OCI-LY7 (cell line): Measurements from ENCODE around the gene GYPC. TPM values are rescaled to one million over a fixed set of nuclear protein-coding genes. Genes with fewer than 3 reads are reported as not detected.

Experiments
- BruUV-seq: library from RNA; stranded (reverse); fragments of 400-500 nt; replicated peaks from 2 replicates; lab custom pipeline; 2021; lab: Mats Ljungman, UMichigan
- CTCF ChIA-PET: fragments of 300-600 bp; sonication (Branson Sonifier 250); formaldehyde crosslinking; loops from one replicate; lab custom pipeline; 2022; ENCODE audit warnings: antibody characterized with exemption; ENCODE audit not compliant: unreplicated experiment; lab: Charles Lee
- POLR2A ChIA-PET: fragments of 300-600 bp; sonication (Branson Sonifier 250); formaldehyde crosslinking; loops from one replicate; lab custom pipeline; 2022; ENCODE audit warnings: antibody characterized with exemption; lab: Charles Lee
- DNase-seq: peaks from one replicate; pipeline ENCODE4 v3.0.0-alpha.2; 2015; ENCODE audit warnings: low spot score
- H2AFZ ChIP-seq: fragments of 200-600 bp; sonication (generic), shearing (Covaris generic); 2 replicates; pipeline ENCODE4 v1.6.1; 2014; ENCODE audit warnings: mild to moderate bottlenecking, antibody characterized with exemption, low read length, moderate library complexity
- H3K27ac ChIP-seq: fragments of 200-600 bp; sonication (generic); 2 replicates; pipeline ENCODE4 v1.5.1; 2014; ENCODE audit warnings: mixed run types, low read depth, mild to moderate bottlenecking, moderate library complexity, low read length, inconsistent platforms; ENCODE audit not compliant: poor library complexity, severe bottlenecking
- H3K36me3 ChIP-seq: fragments of 200-600 bp; sonication (generic); 2 replicates; pipeline ENCODE4 v1.6.1; 2014; ENCODE audit warnings: mild to moderate bottlenecking, antibody characterized with exemption, low read length, moderate library complexity, mixed read lengths; ENCODE audit not compliant: insufficient read depth
- H3K4me1 ChIP-seq: fragments of 200-600 bp; sonication (generic); 2 replicates; pipeline ENCODE4 v1.5.1; 2014; ENCODE audit warnings: mild to moderate bottlenecking, low read length; ENCODE audit not compliant: insufficient read depth, poor library complexity, severe bottlenecking
- H3K4me2 ChIP-seq: fragments of 200-600 bp; sonication (generic); 2 replicates; pipeline ENCODE4 v1.6.1; 2014; ENCODE audit warnings: mild to moderate bottlenecking, low read length
- H3K4me3 ChIP-seq: fragments of 200-600 bp; sonication (generic); 2 replicates; pipeline ENCODE4 v1.5.1; 2014; ENCODE audit warnings: mild to moderate bottlenecking, low read depth, low read length; ENCODE audit not compliant: poor library complexity, severe bottlenecking
- H3K79me2 ChIP-seq: fragments of 200-600 bp; sonication (generic); 2 replicates; pipeline ENCODE4 v1.6.1; 2016; ENCODE audit warnings: low read depth, mild to moderate bottlenecking, low read length, moderate library complexity, mixed read lengths; ENCODE audit not compliant: insufficient read depth
- H3K9me2 ChIP-seq: fragments of 200-600 bp; sonication (generic); 2 replicates; pipeline ENCODE4 v1.6.1; 2016; ENCODE audit warnings: mild to moderate bottlenecking, low read length, mixed read lengths; ENCODE audit not compliant: insufficient read depth
- H3K9me3 ChIP-seq: fragments of 200-600 bp; sonication (generic); 2 replicates; pipeline ENCODE4 v1.6.1; 2014; ENCODE audit warnings: mild to moderate bottlenecking, mixed run types, low read length, mixed read lengths
- H4K20me1 ChIP-seq: fragments of 200-600 bp; sonication (generic); 2 replicates; pipeline ENCODE4 v1.6.1; 2014; ENCODE audit warnings: mild to moderate bottlenecking, antibody characterized with exemption, low read length, moderate library complexity, mixed read lengths; ENCODE audit not compliant: insufficient read depth
- EZH2phosphoT487 ChIP-seq: fragments of 200-600 bp; sonication (generic); IDR thresholded peaks from 2 replicates; pipeline ENCODE4 v1.6.1; 2018; ENCODE audit warnings: low read depth, borderline replicate concordance, mild to moderate bottlenecking, mixed run types, antibody characterized with exemption, low read length, moderate library complexity, mixed read lengths
- intact Hi-C: fragments of 100-400 bp; cut with micrococcal nuclease; formaldehyde crosslinking; loops from one replicate; pipeline ENCODE4 v1.10.0; 2022; ENCODE audit not compliant: unreplicated experiment
- total RNA-seq, 2 experiments: library from RNA; depleted of rRNA in 1 of 2; stranded (reverse); fragments of >200 nt in 1 of 2; shearing (Covaris generic) in 1 of 2; gene quantifications; 2 replicates each; pipeline ENCODE4 v1.2.3, GENCODE V29; 2014 to 2022
- TF ChIP-seq, protein P1 (sequence below): fragments of 200-600 bp; sonication (generic); conservative IDR thresholded peaks from 2 replicates; pipeline ENCODE4 v1.5.1; 2014; ENCODE audit warnings: mild to moderate bottlenecking, antibody characterized with exemption, low read length, moderate library complexity, mixed read lengths

The GYPC gene
- total RNA-seq, 2 experiments from 2014 or later, result 96.4 to 154 TPM

DNA sequence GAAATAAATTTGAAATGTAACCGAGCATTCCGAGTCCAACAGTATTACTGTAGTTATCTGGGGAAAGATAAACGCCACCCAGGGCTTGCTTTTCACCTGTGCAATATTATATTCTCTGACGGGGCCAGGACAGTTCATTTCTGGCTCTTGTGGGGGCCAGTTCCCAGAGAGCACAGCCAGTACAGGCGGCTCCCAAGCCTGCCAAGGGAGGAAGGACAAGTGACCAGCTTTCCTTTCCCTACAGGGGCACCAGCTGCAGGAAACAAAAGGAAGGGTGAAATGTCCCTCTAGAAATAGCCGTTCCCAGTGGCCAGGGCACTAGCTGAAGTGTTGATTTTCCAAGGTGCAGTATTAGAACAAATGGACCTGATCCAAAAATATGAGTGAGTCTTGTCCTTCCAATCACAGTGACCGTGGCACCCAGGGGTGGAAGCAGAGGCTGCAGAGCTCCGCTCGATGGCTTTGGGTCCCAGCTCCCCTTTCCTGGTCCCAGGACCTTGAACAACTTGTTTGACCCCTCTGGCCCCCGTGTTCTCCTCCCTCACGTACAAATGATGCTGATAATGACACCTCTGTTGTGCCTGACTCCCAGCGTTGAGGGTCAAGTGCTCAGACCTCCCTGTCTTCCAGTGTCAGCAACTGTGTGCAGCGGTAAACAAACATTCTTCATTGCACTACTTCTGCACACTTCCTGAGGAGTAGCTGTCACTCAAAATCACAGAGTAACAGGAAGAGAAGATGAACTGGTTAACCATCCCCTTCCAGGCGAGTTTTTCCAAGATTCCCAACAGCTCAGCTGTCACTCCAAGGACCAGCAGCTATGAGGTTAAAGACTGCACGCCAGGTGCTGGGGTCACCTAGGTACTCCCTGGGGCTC lies 40.9 kb downstream of the GYPC start:
- DNase-seq, result no peak
- peaks cover 61% of the 10 kb centered on the region for H3K36me3 ChIP-seq
- no TSS peak for BruUV-seq
- POLR2A ChIA-PET, result no interaction called here
- H2AFZ ChIP-seq, result no peak overlapping the region
- H3K4me3 ChIP-seq, result no peak overlapping the region
- CTCF ChIA-PET, result no interaction called here
- no peaks in the 10 kb centered on the region for H3K9me3 ChIP-seq
- no peak overlapping the region for H3K27ac ChIP-seq
- H4K20me1 ChIP-seq, result no peaks in the 10 kb centered on the region
- no peaks in the 10 kb centered on the region for H3K79me2 ChIP-seq
- H3K9me2 ChIP-seq, result no peaks in the 10 kb centered on the region
- TF ChIP-seq, protein P1, sequence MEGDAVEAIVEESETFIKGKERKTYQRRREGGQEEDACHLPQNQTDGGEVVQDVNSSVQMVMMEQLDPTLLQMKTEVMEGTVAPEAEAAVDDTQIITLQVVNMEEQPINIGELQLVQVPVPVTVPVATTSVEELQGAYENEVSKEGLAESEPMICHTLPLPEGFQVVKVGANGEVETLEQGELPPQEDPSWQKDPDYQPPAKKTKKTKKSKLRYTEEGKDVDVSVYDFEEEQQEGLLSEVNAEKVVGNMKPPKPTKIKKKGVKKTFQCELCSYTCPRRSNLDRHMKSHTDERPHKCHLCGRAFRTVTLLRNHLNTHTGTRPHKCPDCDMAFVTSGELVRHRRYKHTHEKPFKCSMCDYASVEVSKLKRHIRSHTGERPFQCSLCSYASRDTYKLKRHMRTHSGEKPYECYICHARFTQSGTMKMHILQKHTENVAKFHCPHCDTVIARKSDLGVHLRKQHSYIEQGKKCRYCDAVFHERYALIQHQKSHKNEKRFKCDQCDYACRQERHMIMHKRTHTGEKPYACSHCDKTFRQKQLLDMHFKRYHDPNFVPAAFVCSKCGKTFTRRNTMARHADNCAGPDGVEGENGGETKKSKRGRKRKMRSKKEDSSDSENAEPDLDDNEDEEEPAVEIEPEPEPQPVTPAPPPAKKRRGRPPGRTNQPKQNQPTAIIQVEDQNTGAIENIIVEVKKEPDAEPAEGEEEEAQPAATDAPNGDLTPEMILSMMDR, result no peak
- no peak for TF ChIP-seq EZH2phosphoT487
- H3K4me1 ChIP-seq, result no peaks in the 10 kb centered on the region
- intact Hi-C loops, result no loop called here
- H3K4me2 ChIP-seq, result no peak overlapping the region

DNA sequence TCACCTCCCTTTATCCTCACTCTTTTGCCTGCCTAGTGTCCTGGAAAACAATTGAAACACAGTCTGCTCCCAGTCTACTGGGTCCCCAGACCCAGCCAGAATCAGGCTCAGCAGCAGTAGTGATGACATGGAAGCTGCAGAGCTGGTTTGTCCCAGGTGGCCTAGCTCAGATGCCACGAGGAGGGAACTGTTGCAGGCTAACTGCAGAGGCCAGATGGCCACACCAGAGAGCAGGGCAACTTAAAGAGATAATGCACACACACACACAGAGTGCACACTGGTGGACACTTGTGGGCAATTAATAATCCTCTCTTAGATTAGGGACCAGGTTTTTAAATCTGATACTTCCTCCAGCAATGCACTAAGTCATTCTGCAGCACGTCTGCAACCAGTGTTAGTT lies 42.4 kb downstream of the GYPC start:
- Histone ChIP-seq H3K4me1 (no peaks in the 10 kb centered on the region), H3K27ac (no peak overlapping the region), H2AFZ (no peak overlapping the region), H3K4me3 (no peak overlapping the region), H3K9me2 (no peaks in the 10 kb centered on the region), H4K20me1 (no peaks in the 10 kb centered on the region), H3K36me3 (peaks cover 46% of the 10 kb centered on the region), H3K4me2 (no peak overlapping the region), H3K79me2 (no peaks in the 10 kb centered on the region), H3K9me3 (no peaks in the 10 kb centered on the region)
- CTCF ChIA-PET, result no interaction called here
- no peak for DNase-seq
- BruUV-seq, result no TSS peak
- POLR2A ChIA-PET, result interaction anchor here (1.2 kb wide), 1 partner anchor 14 kb away, joined by 3 read pairs; no protein-coding TSS in a partner anchor
- no peak for TF ChIP-seq EZH2phosphoT487
- intact Hi-C loops, result no loop called here

DNA sequence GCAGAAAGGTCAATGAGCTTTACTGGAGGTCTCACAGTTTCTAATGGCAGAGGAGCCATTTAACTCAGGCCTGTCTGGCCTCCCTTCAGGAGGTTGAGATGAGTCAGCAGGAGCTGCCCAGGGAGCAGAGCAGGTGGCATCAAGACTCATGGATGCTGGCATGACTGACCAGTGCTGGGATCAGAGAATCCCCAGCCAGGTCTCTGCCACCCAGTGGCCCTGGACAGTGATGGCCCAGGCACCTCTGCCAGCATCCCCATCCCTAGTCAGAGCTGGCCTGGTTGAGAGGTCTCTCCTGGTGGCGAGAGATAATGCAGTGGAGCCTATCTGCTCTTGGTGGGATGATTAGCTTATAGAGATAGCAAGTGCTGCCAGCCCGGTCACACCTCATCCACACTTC lies 43.1 kb downstream of the GYPC start:
- H3K4me3 ChIP-seq, result no peak overlapping the region
- no TSS peak for BruUV-seq
- peaks cover 39% of the 10 kb centered on the region for H3K36me3 ChIP-seq
- H3K79me2 ChIP-seq, result no peaks in the 10 kb centered on the region
- H3K4me2 ChIP-seq, result no peak overlapping the region
- H3K27ac ChIP-seq, result no peak overlapping the region
- TF ChIP-seq EZH2phosphoT487, result no peak
- TF ChIP-seq, protein P1, result no peak
- POLR2A ChIA-PET, result interaction anchor here (0.7 to 1.2 kb wide), 3 partner anchors 14 to 35 kb away, joined by 3 read pairs; no protein-coding TSS in a partner anchor
- no peaks in the 10 kb centered on the region for H3K9me3 ChIP-seq
- no peaks in the 10 kb centered on the region for H3K4me1 ChIP-seq
- CTCF ChIA-PET, result no interaction called here
- no peaks in the 10 kb centered on the region for H3K9me2 ChIP-seq
- intact Hi-C loops, result no loop called here
- DNase-seq, result no peak
- no peaks in the 10 kb centered on the region for H4K20me1 ChIP-seq
- no peak overlapping the region for H2AFZ ChIP-seq
